NCI-H2081 (cell line): ENCODE data around the gene SHANK3.

Source experiments
- DNase-seq, 2 experiments: peaks; one replicate each; lab custom pipeline; 2025; lab: John Stamatoyannopoulos, UW

SHANK3 gene

GRCh38 chr22:50699756-50700386 lies 27.2 kb downstream of the SHANK3 start:
- DNase-seq = no peak

- no peak for DNase-seq
Measured at GRCh38 chr22:50700387-50701075, 27.9 kb downstream of the SHANK3 start.

GRCh38 chr22:50701076-50701419 lies 28.4 kb downstream of the SHANK3 start:
- DNase-seq = no peak

- DNase-seq = no peak
Measured at GRCh38 chr22:50701428-50702154, 29.0 kb downstream of the SHANK3 start.

GRCh38 chr22:50702261-50702671 lies 29.6 kb downstream of the SHANK3 start:
- no peak for DNase-seq

- DNase-seq = no peak
Measured at GRCh38 chr22:50702821-50703725, 30.4 kb downstream of the SHANK3 start.

- DNase-seq = no peak
Measured at GRCh38 chr22:50703726-50704509, 31.3 kb downstream of the SHANK3 start.

GRCh38 chr22:50704510-50705218 lies 32.0 kb downstream of the SHANK3 start:
- no peak for DNase-seq

GRCh38 chr22:50705219-50705691 lies 32.6 kb downstream of the SHANK3 start:
- DNase-seq = peak; percentile 70 to 73

- no peak for DNase-seq
Measured at GRCh38 chr22:50705851-50706351, 33.3 kb downstream of the SHANK3 start.

- DNase-seq = no peak
Measured at GRCh38 chr22:50706481-50707125, 34.0 kb downstream of the SHANK3 start.

- DNase-seq = no peak
Measured at GRCh38 chr22:50708474-50708873, 35.9 kb downstream of the SHANK3 start.

GRCh38 chr22:50708996-50709395 lies 36.4 kb downstream of the SHANK3 start:
- DNase-seq = no peak

GRCh38 chr22:50710221-50710620 lies 37.6 kb downstream of the SHANK3 start:
- DNase-seq = no peak

GRCh38 chr22:50710886-50711285 lies 38.3 kb downstream of the SHANK3 start:
- DNase-seq = no peak

GRCh38 chr22:50711446-50712340 lies 39.1 kb downstream of the SHANK3 start:
- no peak for DNase-seq

- no peak for DNase-seq
Measured at GRCh38 chr22:50712341-50713007, 39.9 kb downstream of the SHANK3 start.

GRCh38 chr22:50713008-50713385 lies 40.4 kb downstream of the SHANK3 start:
- no peak for DNase-seq
